ENCODE results near the gene ANKRD12.
"Not testable (repeated sequence)": the region's sequence is repeated elsewhere in the genome, so short reads cannot be mapped to it uniquely, and the experiment has no call there.

ANKRD12 gene

GRCh38 chr18:9171919-9172318 lies 35.3 kb downstream of the ANKRD12 start:
- H3K4me1 ChIP-seq, result peaks cover 0 to 37% (median 11%) of the 10 kb centered on the region in 4 donors
- H3K9me3 ChIP-seq; H3K36me3 ChIP-seq; H3K27ac ChIP-seq; H3K4me3 ChIP-seq; DNase-seq; intact Hi-C loops (cut with DNase I; ENCODE audit: low total_unique reads); H3K27me3 ChIP-seq: not testable (repeated sequence)

- intact Hi-C loops (cut with DNase I; ENCODE audit: low total_unique reads), result no loop called here
- Histone ChIP-seq H3K4me1 (peaks cover 0 to 43% (median 14%) of the 10 kb centered on the region in 4 donors), H3K36me3 (no peaks in the 10 kb centered on the region), H3K4me3 (no peak overlapping the region), H3K27ac (no peak overlapping the region), H3K9me3 (no peaks in the 10 kb centered on the region), H3K27me3 (no peaks in the 10 kb centered on the region)
- no peak for DNase-seq
- no peak for TF ChIP-seq CTCF (IDR thresholded peaks at IDR 0.05)
Observed at GRCh38 chr18:9172506-9173127, 36.0 kb downstream of the ANKRD12 start.

DNA sequence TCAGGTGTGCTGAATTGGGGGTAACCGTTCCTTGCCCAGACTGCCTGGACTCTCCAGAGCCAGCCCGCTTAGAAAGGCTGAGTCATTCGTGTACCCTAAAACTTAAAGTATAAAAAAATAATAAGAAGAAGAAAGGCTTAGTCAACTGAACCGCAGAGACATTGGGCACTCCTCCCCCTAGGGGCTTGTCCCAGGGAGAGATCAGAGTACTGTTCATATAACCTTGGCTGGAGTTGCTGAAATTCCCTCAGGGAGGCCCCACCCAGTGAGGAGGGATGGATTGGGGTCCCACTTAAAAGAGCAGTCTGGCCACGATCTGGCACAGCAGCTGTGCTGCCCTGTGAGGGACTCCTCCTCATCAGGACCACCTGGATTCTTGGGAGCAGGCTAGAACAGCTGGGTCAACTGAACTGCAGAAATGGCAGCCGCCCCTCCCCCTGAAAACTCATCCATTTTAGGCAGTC lies 37.2 kb downstream of the ANKRD12 start:
- Histone ChIP-seq H3K27me3 (no peaks in the 10 kb centered on the region), H3K4me1 (peaks cover 0 to 49% (median 18%) of the 10 kb centered on the region in 4 donors), H3K9me3 (no peaks in the 10 kb centered on the region), H3K27ac (no peak overlapping the region), H3K36me3 (no peaks in the 10 kb centered on the region), H3K4me3 (no peak overlapping the region)
- intact Hi-C loops (cut with DNase I; ENCODE audit: low total_unique reads), result no loop called here
- no peak for TF ChIP-seq CTCF (IDR thresholded peaks at IDR 0.05)
- DNase-seq, result no peak

GRCh38 chr18:9174302-9174701 lies 37.7 kb downstream of the ANKRD12 start:
- Histone ChIP-seq H3K27me3 (no peaks in the 10 kb centered on the region), H3K9me3 (no peaks in the 10 kb centered on the region), H3K36me3 (no peaks in the 10 kb centered on the region), H3K4me1 (peaks cover 0 to 49% (median 18%) of the 10 kb centered on the region in 4 donors), H3K4me3 (no peak overlapping the region), H3K27ac (no peak overlapping the region)
- no peak for TF ChIP-seq CTCF (IDR thresholded peaks at IDR 0.05)
- intact Hi-C loops (cut with DNase I; ENCODE audit: low total_unique reads), result no loop called here
- no peak for DNase-seq

DNA sequence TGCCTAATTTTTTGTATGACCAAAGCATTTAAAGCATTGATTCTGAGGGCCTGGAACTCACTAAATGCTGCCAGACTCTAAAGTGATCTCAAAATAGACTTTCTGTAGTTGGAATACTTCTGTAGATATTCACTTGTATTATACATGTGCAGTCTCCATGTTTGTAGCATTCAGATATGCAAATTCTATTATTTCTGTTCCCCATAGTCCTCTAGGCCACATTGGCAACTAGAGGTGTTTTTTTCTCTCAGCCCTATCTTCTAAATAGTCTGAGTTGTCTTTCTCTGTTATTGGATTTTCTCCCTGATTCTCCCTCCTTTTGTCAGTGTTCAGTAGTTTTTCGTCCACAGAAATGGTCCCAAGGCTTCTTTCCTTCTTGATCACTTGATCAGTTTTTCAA lies 38.5 kb downstream of the ANKRD12 start:
- Histone ChIP-seq H3K27me3 (no peaks in the 10 kb centered on the region), H3K4me3 (no peak overlapping the region), H3K27ac (no peak overlapping the region), H3K36me3 (no peaks in the 10 kb centered on the region), H3K9me3 (no peaks in the 10 kb centered on the region), H3K4me1 (peaks cover 0 to 49% (median 18%) of the 10 kb centered on the region in 4 donors)
- intact Hi-C loops (cut with DNase I; ENCODE audit: low total_unique reads), result no loop called here
- DNase-seq, result no peak
- no peak for TF ChIP-seq CTCF (IDR thresholded peaks at IDR 0.05)

GRCh38 chr18:9177031-9177430 lies 40.5 kb downstream of the ANKRD12 start:
- Histone ChIP-seq H3K4me1 (peaks cover 0 to 57% (median 22%) of the 10 kb centered on the region in 4 donors), H3K27ac (no peak overlapping the region), H3K27me3 (no peaks in the 10 kb centered on the region), H3K4me3 (no peak overlapping the region), H3K9me3 (no peaks in the 10 kb centered on the region), H3K36me3 (no peaks in the 10 kb centered on the region)
- TF ChIP-seq CTCF (IDR thresholded peaks at IDR 0.05), result no peak
- intact Hi-C loops (cut with DNase I; ENCODE audit: low total_unique reads), result no loop called here
- DNase-seq, result no peak

All from tibial artery (tissue), 4 donors.